GM21619 (cell line): ENCODE measurements around the gene BCL2L13.
A peak's percentile ranks its signal among the peaks of the same experiment; 100 is the strongest.
"Not testable (repeated sequence)": the region's sequence is repeated elsewhere in the genome, so short reads cannot be mapped to it uniquely, and the experiment has no call there.

Experiments
- ATAC-seq: cut with Tn5 transposase; IDR thresholded peaks from one replicate; pipeline ENCODE4 v1.9.1; 2021; ENCODE audit not compliant: unreplicated experiment

Gene BCL2L13

DNA sequence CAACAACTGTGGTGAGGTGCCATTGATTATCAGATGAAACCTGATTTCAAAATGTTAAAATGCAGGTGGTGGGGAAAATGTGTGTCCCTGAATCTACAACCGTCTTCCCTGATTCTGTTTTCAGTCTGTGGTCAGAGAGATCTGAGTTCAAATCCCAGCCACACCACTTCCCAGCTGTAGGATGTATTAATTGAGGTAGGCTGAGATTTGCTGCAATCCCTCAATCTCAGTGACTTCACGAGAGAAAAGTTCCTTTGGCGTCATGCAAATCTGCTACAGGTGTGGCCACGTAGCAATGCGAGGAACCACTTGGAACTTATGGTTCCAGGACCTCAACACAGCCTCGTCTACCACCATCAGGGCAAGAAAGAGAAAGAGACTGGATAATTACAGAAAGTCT is 56.2 kb downstream of the BCL2L13 start:
- no peak for ATAC-seq

DNA sequence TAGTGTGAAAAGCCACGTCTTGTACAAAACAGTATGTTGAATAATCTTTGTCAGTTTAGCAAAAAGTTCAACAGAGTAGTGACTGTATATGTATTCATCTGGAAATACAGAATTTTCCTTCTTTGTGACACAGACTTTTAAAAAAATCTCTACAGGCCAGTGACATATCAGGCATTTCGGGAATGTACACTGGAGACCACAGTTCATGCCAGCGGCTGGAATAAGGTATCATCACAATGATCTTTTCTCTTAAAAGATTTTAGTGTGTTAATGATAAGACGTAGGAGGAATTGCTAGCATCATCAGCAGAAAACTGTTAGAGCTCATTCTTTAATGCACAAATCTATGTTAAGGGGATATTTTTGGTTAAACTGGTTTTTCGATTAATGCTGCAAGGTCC is 57.4 kb downstream of the BCL2L13 start:
- ATAC-seq = no peak

DNA sequence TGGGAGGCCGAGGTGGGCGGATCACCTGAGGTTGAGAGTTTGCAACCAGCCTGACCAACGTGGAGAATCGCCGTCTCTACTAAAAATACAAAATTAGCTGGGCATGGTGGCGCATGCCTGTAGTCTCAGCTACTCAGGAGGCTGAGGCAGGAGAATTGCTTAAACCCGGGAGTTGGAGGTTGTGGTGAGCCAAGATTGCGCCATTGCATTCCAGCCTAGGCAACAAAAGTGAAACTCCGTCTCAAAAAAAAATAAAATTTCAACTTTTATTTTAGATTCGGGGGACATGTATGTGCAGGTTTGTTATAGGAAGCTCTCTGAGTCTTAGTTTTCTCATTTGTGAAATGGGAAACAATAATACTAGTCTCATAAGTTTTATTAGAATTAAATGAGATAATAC is 58.6 kb downstream of the BCL2L13 start:
- not testable (repeated sequence) for ATAC-seq

DNA sequence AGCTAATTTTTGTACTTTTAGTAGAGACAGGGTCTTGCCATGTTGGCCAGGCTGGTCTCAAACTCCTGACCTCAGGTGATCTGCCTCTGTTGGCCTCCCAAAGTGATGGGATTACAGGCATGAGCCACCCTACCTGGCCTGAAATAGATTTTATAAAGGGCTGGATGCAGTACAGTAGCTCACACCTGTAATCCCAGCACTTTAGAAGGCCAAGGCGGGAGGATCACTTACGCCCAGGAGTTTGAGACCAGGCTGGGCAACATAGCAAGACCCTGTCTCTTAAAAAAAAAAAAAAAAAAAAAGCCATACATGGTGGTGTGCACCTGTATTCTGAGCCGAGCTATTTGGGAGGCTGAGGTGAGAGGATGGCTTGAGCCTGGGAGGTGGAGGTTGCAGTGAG is 59.7 kb downstream of the BCL2L13 start:
- not testable (repeated sequence) for ATAC-seq

DNA sequence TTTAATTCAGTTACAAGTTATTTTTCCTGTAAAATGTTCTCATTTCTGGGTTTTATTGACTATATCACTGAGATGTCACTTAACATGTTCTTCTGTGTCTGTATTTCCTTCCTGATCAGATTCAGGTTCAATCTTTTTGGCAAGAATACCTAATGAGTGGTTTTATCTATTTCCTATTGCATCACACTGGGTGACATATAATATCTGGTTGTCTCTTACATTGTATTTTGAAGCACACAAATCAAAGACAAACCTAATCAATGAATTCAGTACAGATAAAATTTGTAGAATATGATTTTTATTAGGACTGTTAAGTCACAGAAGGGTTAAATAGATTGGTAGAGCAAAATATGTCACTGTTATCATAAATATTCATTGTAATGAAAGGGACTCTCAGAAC is 60.4 kb downstream of the BCL2L13 start:
- no peak for ATAC-seq

DNA sequence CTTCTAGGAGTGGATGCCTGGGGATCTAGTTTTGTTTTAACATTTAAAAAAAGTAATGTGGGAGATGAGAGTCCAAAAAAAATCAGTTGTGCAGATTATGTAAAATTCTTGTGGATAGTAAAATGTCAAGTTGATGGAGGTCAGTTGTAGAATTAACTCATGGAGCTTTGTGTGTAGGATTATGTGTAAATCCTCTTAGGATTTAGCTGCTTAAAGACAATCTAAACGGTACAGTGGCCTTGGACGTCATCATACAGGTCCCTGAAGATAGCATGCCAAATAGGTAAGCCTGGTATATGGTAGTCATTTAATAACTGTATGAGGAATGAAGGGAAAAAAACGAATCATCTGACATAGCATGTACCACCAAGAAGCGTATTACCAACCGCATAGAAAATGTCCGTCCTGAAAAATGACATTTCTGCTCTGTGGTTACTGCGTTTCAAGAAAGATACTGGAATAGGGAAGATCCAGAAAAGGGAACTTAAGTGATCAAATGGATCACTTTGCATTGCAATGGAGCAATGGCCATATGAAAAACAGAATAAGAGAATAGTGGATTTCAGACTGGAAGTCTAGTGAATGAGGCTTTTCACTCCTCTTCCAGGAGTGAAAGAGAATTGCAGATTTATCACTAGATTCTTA is 61.3 kb downstream of the BCL2L13 start:
- ATAC-seq = no peak

DNA sequence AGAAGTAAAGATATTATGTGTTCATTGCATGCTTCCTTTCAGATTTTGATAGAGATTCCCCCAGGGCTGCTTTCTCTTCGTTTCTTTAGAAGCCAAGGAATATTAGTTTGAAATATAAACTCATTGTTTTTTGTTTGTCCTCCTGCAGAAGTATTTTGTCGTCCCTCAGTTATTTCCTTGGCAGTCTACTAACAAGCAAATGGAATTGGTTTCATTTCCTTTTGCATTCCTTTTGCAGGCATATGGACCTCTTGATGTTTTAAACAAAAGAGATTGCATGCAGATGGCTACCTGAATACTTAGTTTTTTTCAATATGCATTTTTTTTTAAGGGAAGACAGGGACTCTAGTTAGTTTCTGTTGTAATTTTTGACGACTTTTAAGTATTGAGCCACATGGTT is 62.2 kb downstream of the BCL2L13 start:
- no peak for ATAC-seq

DNA sequence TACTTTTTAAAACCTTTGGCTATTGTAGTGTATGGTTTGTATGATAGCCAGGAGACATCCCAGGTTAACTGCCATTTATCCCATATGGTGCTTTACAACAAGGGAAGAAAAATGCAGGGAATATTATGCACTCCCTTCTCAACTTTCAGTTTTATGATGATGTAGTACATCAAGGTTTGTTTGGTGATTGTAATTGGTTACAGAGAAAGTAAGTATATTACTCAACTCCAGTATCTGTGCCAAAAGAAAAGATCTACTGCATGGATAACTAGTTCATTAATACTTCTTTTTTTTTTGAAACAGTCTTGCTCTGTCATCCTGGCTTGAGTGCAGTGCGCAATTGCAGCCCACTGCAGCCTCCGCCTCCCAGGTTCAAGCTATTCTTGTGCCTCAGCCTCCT is 65.3 kb downstream of the BCL2L13 start:
- ATAC-seq = no peak

DNA sequence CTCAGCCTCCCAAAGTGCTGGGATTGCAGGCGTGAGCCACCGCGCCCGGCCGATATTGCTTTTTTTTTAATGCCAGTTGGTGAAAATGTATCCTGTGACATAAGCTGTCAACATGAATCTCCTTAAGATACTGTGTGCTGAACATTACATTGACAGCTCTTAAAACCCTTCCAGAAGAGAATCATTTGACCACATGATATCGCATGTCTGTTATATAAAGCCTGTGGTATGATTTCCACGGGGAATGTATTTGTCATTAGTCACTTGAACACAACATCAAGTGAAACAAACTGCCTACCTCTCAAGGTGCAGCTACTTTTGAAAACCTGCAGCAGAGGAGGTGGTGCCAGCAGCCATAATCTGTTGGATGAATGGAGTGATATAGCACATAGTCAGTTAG is 67.0 kb downstream of the BCL2L13 start:
- ATAC-seq = no peak

DNA sequence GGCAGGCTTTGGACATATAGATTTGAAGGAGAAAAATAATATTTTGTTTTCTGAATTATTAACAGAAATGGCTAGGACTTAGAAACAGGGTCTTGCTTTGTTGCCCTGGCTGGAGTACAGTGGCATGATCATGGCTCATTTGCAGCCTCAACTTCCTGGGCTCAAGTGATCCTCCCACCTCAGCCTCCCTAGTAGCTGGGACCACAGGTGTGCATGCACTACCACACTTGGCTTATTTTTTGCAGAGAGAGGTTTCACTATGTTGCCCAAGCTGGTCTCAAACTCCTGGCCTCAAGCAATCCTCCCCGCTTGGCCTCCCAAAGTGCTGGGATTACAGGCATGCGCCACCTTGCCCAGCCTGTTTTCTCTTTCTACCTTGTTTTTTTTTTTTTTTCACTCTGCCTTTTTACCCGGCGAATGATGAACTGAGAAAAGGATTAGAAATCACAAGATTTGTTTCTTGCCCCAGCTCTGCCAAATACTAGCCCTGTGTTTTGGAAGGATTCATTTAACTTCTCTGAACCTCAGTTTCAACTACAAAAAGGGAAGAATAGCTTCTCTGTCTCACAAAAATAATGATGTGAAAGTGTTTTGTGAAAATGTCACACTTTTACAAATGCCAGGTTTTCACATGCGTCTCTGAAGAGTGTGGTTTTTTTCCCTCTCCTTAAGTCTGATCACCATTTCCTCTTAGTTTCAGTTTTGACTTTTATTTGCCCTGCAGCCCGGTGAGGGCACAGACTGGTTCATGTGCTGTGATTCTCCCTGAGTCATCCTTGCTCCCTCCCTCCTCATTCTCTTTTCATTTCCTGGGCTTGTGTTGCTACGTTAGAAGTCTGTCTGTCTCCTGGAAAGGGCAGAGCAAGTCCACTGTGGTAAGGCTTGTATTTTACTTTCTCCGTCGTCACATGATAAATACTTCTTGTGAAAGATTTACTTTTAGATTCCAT is 67.7 kb downstream of the BCL2L13 start:
- peak; percentile 85 for ATAC-seq

DNA sequence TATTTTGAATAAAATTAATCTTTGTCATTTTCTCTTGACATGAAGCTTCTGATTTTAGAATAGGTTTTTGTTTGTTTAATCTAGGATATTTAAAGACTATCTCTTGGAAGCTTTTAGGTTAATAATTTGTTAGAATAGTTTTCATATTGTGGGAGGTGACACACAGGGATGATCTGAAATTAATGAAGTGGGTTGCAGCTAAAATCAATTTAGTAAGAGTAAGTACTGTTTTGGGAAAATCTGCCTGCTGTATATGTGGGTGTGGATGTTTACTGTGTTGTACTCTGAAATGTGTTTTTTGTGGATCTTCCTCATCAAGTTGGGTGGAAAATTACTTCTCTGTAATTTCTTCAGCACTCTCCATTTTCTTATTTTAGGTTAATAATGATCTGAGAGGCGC is 68.4 kb downstream of the BCL2L13 start:
- ATAC-seq = no peak

DNA sequence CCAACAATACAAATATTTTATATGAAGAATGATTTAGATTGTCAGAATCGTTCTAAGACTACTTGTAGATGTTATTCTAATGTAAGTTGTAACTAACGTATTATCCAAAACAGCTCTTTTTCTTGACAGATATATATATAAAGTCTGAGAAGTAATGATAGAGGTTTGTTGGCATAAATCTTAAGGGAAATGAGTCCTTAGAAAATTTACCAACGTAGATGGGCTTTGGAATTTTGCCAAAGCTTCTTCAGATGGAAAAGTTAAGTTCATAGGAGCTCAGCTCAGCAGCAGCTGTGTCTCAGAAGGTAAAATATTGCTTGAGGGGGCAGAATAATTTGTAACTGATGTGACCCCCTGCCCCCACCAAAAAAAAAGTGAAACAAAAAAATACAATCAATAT is 69.0 kb downstream of the BCL2L13 start:
- no peak for ATAC-seq

DNA sequence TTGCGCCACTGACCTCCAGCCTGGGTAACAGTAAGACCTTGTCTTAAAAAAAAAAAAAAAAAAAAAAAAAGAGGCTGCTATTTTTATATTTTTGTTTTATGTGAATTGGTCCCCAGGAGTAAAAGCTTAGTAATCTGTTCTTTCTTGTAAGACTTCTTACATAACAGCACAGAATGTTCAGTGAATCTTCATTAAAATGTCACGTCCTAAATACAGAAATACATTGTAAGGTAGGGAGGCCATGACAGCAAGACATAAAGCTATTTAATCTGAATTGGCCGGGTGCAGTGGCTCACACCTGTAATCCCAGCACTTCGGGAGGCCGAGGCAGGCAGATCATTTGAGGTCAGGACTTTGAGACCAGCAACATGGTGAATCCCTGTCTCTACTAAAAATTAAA is 71.5 kb downstream of the BCL2L13 start:
- ATAC-seq = no peak

DNA sequence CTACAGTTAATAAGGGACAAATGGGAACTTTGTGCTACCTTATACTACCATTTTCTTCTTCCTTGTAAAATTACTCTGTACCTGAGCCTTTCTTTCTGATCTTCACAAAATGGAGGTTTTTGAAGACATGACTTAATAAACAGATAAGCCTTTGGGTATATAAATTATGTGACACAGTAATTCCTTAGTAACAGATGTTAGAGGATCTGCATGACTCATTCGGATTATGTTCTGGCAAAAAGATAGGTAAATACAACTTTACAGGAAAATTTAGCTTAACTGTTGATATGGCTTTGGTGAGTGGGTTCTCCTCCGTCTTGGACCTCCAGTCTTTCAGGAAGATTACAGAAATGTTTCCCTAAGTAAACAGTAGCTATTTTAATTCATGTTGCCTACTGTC is 73.9 kb downstream of the BCL2L13 start:
- ATAC-seq = no peak

DNA sequence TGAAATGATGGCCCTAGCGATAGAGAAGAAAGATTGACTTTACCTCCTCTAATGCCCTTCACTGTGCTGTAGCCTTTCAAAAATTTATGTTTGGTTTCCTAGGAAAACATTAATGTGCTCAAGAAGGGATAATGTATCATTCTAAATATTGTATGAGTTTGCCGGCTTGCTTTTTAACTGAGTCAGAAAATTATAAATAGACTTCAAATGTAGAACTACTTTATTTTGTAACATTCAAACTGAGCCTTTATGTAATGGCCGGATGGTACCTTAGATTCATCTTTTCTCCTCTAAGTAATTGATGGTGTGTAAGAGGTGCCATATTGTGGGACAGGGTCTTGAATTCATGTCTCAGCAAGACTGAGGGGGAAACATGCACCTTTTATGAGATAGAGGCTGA is 78.0 kb downstream of the BCL2L13 start:
- no peak for ATAC-seq

DNA sequence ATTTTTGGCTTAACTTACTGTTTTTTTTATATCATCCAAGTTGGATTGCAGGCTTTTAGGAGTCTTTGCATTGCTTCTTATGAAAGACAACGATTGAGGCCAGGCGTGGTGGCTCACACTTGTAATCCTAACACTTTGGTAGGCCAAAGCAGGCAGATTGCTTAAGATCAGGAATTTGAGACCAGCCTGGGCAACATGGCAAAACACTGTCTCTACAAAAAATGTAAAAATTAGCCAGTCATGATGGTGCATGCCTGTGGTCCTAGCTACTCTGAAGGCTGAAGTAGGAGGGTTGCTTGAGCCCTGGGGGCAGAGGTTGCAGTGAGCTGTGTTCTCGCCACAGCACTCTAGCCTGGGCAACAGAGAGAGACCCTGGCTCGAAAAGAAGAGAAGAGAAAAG is 79.2 kb downstream of the BCL2L13 start:
- no peak for ATAC-seq

DNA sequence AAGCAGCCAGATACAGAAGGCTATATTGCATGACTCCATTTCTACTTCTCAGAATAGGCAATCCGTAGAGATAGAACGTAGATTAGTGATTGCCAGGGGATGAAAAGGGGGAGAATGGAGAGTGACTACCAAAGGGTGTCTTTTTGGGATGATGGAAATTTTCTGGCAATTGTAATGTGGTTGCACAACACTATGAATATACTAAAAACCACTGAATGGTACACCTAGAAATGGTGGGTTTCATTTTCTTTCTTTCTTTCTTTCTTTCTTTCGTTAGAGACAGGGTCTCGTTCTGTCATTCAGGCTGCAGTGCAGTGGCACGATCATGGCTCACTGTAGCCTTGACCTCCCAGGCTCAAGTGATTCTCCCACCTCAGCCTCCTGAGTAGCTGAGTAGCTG is 81.4 kb downstream of the BCL2L13 start:
- no peak for ATAC-seq

DNA sequence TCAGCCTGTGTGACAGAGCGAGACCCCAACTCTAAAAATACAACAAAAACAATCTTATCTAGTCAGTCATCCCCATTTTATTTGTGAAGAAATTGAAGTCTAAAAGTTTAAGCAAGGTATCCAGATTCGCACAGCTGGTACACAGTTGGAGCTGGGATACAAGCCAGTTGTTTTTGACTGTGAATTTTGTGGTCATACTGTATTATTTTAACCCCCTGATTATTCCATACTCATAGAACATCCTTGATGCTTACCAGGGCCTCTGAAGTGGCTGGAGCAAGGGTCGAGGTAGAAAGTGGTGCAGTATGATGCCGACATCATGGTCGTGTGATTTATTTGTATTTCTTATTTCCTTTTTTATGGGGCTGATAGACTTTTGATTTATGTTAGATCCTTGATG is 85.7 kb downstream of the BCL2L13 start:
- ATAC-seq = no peak

DNA sequence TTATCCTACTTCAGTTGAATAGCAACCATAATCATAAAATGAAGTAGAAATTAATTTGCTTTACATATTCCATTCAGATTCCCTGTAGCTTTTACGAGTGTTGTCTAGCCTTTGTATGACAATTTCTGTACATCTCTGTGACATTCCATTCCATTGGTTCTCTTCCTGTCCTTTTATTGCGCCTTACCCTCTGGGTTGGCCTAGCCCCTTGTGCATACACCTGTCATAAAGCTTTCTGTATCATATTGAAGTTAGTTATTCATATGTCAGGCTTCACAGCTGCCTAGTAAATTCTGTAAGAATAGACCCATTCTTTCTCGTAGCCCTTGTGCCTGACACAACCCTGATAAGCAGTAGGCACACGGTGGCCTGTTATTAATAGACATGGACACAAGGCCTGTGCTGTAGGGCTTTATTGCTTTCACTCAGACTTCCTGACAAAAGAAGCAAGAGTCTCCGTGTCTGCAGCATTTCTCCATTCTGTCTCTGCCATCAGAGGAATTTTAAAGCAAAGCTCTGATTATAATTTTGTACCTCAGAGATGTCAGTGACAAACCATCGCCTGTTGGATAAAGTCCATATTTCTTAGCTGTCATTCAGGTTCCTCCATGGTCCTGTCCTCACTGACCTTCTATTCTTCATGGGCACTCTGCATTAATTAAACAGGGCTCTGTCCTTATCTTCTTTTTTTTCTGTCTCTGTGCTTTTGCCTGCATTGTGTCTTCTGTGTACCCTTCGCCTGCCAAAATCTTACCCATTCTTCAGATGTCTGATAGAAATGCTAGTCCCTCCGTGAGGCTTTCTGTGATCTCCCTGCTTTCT is 86.3 kb downstream of the BCL2L13 start:
- no peak for ATAC-seq

DNA sequence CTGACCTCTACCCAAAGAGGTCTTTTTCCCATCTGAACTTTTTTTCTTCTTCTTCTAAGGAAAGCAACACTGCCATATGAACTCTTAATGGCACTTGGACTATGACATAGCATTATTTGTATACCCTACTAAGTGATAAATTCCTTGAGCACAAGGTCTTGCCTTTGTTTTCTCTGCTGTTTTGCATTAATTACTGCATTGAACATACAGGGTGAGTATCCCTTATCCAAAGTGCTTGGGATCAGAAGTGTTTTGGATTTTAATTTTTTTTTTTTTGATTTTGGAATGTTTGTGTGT is 86.9 kb downstream of the BCL2L13 start:
- ATAC-seq = no peak

DNA sequence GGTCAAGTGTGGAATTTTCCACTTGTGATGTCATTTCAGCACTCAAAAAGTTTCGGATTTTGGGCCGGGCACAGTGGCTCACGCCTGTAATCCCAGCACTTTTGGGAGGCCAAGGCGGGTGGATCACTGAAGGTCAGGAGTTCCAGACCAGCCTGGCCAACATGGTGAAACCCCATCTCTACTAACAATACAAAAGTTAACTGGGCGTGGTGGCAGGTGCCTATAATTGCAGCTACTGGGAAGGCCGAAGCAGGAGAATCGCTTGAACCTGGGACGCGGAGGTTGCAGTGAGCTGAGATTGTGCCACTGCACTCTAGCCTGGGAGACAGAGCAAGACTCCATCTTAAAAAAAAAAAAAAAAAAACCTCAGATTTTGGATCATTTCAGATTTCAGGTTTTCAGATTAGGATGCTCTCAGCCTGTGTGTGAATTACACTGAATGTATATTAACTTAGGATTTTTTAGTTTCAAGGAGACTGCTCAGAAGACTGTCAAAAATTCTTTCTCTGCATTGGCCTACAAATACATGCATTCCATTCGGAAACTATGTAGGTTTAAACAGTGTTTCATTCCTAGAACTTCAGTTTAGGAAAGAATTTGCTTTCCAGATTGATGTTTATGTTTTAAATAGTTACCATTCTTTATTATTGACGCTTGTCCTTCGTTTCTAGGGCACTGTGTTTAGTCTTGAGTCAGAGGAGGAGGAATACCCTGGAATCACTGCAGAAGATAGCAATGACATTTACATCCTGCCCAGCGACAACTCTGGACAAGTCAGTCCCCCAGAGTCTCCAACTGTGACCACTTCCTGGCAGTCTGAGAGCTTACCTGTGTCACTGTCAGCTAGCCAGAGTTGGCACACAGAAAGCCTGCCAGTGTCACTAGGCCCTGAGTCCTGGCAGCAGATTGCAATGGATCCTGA is 87.7 kb downstream of the BCL2L13 start:
- ATAC-seq = no peak
